Endodermal cell (in vitro differentiated cells): ENCODE data around the gene GAL3ST1. TPM values are rescaled to one million over a fixed set of nuclear protein-coding genes. Genes with fewer than 3 reads are reported as not detected.

Experiments used
- DNase-seq: peaks from one replicate; pipeline ENCODE4 v3.0.0-alpha.2; 2017
- H3K27ac ChIP-seq: 2 replicates; pipeline ENCODE4 v1.5.1; 2013; ENCODE audit warnings: mild to moderate bottlenecking, low read depth, low read length, moderate library complexity
- H3K27me3 ChIP-seq: 2 replicates; pipeline ENCODE4 v1.6.1; 2013; ENCODE audit warnings: mild to moderate bottlenecking, low read length, moderate library complexity; ENCODE audit not compliant: insufficient read depth, control insufficient read depth, poor library complexity, severe bottlenecking
- H3K36me3 ChIP-seq: 2 replicates; pipeline ENCODE4 v1.7.0; 2013; ENCODE audit warnings: mild to moderate bottlenecking, low read length, moderate library complexity; ENCODE audit not compliant: control insufficient read depth, insufficient read depth
- H3K4me1 ChIP-seq: one replicate; pipeline ENCODE4 v1.7.0; 2013; ENCODE audit warnings: low read length; ENCODE audit not compliant: control insufficient read depth, insufficient read depth
- H3K4me3 ChIP-seq: 2 replicates; pipeline ENCODE4 v1.5.1; 2013; ENCODE audit warnings: mild to moderate bottlenecking, low read length, moderate library complexity
- H3K9ac ChIP-seq: 2 replicates; pipeline ENCODE4 v1.6.1; 2013; ENCODE audit warnings: mild to moderate bottlenecking, low read length, moderate library complexity; ENCODE audit not compliant: poor library complexity, severe bottlenecking; ENCODE audit errors: extremely low read depth
- H3K9me3 ChIP-seq: 2 replicates; pipeline ENCODE4 v1.6.1; 2013; ENCODE audit warnings: mild to moderate bottlenecking, low read length, moderate library complexity; ENCODE audit not compliant: control insufficient read depth
- H3K27ac Mint-ChIP-seq: 2 replicates; pipeline ENCODE4 v1.8.0; 2020; ENCODE audit warnings: mixed read lengths
- H3K27me3 Mint-ChIP-seq: 2 replicates; pipeline ENCODE4 v1.8.0; 2021; ENCODE audit warnings: mild to moderate bottlenecking, mixed read lengths; ENCODE audit not compliant: insufficient read depth
- H3K36me3 Mint-ChIP-seq: 2 replicates; pipeline ENCODE4 v1.8.0; 2020; ENCODE audit warnings: low read depth, mixed read lengths
- H3K4me1 Mint-ChIP-seq: 2 replicates; pipeline ENCODE4 v1.8.0; 2020; ENCODE audit warnings: mixed read lengths
- H3K4me3 Mint-ChIP-seq: 2 replicates; pipeline ENCODE4 v1.8.0; 2020; ENCODE audit warnings: mild to moderate bottlenecking, moderate library complexity, mixed read lengths
- H3K9me3 Mint-ChIP-seq: 2 replicates; pipeline ENCODE4 v1.8.0; 2020; ENCODE audit warnings: mild to moderate bottlenecking, mixed read lengths
- CTCF ChIP-seq: fragments of 200-600 bp; sonication (generic); conservative IDR thresholded peaks from 2 replicates; pipeline ENCODE4 v1.5.0; 2021; ENCODE audit warnings: antibody characterized with exemption, mild to moderate bottlenecking
- WGBS, 2 experiments: methylation state at CpG; one replicate each; pipeline versions ENCODE4 v1.1.5 to v1.1.7; 2013; ENCODE audit warnings: missing lambda C conversion rate in 2 of 2, mixed read lengths in 1 of 2; ENCODE audit not compliant: insufficient coverage in 1 of 2, insufficient read length in 1 of 2; 5-methylcytosine and 5-hydroxymethylcytosine counted together
- total RNA-seq, 2 donors: library from RNA; stranded (reverse); fragmentation: NEBNext Ultra II Directional in 1 of 2; extraction: Animal tissue kit (Norgen Biotek cat#: 25700) in 1 of 2; gene quantifications; 2 replicates in 1 of 2; 3 replicates in 1 of 2; pipeline ENCODE4 v1.2.1, GENCODE V29; 2021

Gene GAL3ST1
- total RNA-seq, 2 donors from 2014 or later = 26.4 to 28.3 TPM

DNA sequence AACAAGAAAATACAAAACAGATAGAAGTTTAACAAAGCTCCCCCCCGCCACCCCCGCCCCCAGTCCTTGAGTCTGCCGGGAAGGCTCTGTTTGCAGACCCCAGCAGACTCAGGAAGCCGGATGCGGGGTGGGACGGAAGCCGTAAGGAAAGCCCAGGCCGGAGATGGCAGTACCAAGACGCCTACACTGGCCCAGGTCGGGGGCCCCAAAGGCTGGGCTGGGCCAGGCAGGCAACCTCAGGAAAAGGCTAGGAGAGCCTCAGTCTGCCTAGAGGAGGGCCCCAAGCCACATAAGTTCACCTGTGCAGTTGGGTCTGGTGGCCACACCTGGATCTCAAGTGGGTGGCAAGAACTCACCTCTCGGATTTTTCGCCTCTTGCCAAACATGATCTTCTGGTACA is 4.0 kb upstream of the GAL3ST1 start:
- no peak for DNase-seq
- Histone ChIP-seq H3K4me3 (no peak overlapping the region), H3K4me1 (no peaks in the 10 kb centered on the region), H3K27me3 (no peaks in the 10 kb centered on the region), H3K9ac (no peak overlapping the region), H3K36me3 (peaks cover 61% of the 10 kb centered on the region), H3K27ac (no peak overlapping the region), H3K9me3 (no peaks in the 10 kb centered on the region)
- WGBS, 2 experiments = 94 to 96% methylated on average over 10 to 12 of the region's 12 CpGs
- peaks cover 6% of the 10 kb centered on the region for H3K4me1 Mint-ChIP-seq
- no peak overlapping the region for H3K27ac Mint-ChIP-seq
- TF ChIP-seq CTCF = no peak
- peaks cover under 1% of the 10 kb centered on the region for H3K27me3 Mint-ChIP-seq
- peaks cover 53% of the 10 kb centered on the region for H3K36me3 Mint-ChIP-seq
- no peak overlapping the region for H3K4me3 Mint-ChIP-seq
- no peaks in the 10 kb centered on the region for H3K9me3 Mint-ChIP-seq

DNA sequence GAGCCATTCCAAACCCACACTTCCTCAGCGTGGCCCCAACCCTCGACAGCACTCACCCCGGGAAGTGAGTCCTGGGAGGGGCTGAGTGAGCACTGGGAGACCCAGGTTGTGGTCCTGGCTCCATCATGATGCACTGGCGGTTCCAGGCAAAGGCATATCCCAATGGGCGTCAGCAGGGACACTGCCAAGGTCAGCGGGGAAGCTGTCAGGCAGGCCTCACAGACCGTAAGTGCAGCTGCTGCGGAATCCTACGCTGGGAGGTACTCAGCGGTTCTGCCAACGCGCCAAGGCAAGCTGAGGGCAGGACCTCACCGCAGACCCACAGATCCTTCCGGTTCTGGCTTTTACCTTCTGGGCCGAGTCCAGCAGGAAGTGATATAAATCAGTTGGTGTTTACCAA is 1.4 kb upstream of the GAL3ST1 start:
- H3K36me3 ChIP-seq = peaks cover 44% of the 10 kb centered on the region
- Mint-ChIP-seq H3K4me3 (no peak overlapping the region), H3K27me3 (peaks cover 2% of the 10 kb centered on the region), H3K9me3 (no peaks in the 10 kb centered on the region), H3K36me3 (peaks cover 46% of the 10 kb centered on the region), H3K4me1 (peaks cover 17% of the 10 kb centered on the region), H3K27ac (no peak overlapping the region)
- H3K9ac ChIP-seq = no peak overlapping the region
- no peak overlapping the region for H3K4me3 ChIP-seq
- H3K4me1 ChIP-seq = no peaks in the 10 kb centered on the region
- no peak overlapping the region for H3K27ac ChIP-seq
- no peak for DNase-seq
- WGBS, 2 experiments = 93 to 95% methylated on average over 12 to 15 of the region's 15 CpGs
- no peaks in the 10 kb centered on the region for H3K27me3 ChIP-seq
- no peak for TF ChIP-seq CTCF
- H3K9me3 ChIP-seq = no peaks in the 10 kb centered on the region

DNA sequence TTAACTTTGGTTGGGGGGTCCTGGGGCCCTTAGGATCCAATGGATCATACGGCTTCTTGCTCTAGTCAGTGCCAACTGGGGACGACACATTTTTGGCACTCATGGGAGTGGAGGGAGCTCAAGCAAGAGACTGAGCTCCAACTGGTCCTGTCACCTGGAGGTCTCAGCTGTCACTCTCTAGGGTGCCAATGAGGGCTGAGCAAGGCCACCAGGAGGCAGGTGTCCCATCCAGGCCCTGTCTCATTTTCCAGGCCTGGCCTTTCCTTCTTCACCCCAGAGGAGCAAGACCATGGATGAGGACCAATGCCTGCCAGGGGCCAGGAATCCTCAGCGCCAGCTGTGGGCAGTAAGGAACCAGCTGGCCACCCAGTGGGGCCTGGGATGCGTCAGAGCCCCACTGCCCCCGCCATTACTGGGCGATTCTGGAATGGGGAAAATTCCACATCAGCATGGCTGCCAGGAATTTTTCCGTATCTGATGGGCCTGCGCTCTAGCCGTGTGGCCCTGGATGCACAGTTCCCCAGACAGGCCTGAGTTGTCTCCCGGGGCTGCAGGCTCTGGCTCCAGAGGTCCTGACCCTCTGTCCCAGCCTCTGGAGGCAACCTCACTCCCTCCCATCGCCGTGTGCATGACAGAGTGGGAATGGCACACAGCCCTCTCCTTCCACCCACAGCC is 669 bp upstream of the GAL3ST1 start:
- Histone ChIP-seq H3K36me3 (peaks cover 37% of the 10 kb centered on the region), H3K4me3 (peak overlapping the region; percentile 66), H3K27ac (no peak overlapping the region), H3K9me3 (no peaks in the 10 kb centered on the region), H3K9ac (no peak overlapping the region), H3K27me3 (no peaks in the 10 kb centered on the region), H3K4me1 (no peaks in the 10 kb centered on the region)
- H3K27me3 Mint-ChIP-seq = peaks cover 2% of the 10 kb centered on the region
- H3K4me3 Mint-ChIP-seq = peak overlapping the region; percentile 62
- peaks cover 17% of the 10 kb centered on the region for H3K4me1 Mint-ChIP-seq
- 82 to 84% methylated on average over 10 to 12 of the region's 12 CpGs for whole genome bisulfite sequencing, 2 experiments
- peak; percentile 68 for TF ChIP-seq CTCF
- DNase-seq = peak; percentile 75
- no peak overlapping the region for H3K27ac Mint-ChIP-seq
- peaks cover 40% of the 10 kb centered on the region for H3K36me3 Mint-ChIP-seq
- no peaks in the 10 kb centered on the region for H3K9me3 Mint-ChIP-seq
